GM12873 (cell line): Measurements from ENCODE around the gene TPPP3.

Source experiments
- TF ChIP-seq, protein P1 (sequence below): IDR thresholded peaks from 2 replicates; pipeline ENCODE4 v1.5.1; 2012; ENCODE audit warnings: low read depth, mild to moderate bottlenecking, moderate library complexity, low read length, control low read depth; ENCODE audit not compliant: insufficient read depth; ENCODE audit errors: missing control alignments

TPPP3 gene

DNA sequence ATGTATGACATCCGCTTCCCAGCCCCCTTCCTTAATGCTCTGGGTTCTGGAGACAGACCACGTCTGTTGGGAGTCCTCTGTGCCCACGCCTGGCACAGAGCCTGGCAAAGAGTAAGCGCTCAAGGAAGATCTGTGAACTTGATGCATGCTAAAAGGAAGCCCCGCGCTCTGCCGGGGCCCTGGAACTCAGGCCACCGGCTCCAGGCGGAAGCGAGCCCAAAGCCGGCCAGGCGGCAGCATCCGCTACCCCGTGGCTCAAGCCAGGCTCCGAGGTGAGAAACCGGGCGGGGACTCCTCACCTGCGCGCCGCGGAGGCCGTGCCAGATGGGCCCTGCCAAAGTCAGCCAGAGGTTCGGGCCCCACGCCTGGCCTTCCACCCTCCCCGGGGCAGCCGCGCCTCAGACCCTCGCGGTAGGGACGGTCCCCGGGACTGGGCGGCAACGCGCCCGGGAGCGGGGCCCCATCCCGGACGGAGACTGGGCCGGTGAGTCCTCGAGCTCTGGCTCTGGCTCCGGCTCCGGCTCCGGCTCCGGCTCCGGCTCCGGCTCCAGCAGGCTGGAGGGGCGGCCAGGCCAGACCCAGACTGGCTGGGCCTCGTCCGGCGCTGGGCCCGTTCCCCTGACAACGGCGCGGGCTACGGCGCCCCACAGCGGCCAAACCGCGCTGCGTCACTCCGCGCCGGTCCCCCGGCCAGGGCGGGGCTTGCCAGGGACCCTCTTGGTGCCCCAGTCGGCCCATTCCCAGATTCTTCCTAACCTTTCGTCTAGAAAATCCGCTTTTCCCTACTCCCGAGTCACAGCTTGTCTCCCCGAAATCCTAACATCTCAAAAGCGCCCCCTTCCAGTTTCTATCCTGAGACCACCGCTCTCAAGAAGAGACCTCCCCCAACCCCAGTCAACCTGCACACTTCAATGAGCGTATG lies 22.8 kb upstream of the TPPP3 start, which contains the start of gene ZDHHC1:
Gene ZDHHC1 (minus strand): TSS at position 606 of the 922 bp plus-strand sequence. CDS start 8,702 bp downstream, outside the sequence.
- TF ChIP-seq, protein P1, sequence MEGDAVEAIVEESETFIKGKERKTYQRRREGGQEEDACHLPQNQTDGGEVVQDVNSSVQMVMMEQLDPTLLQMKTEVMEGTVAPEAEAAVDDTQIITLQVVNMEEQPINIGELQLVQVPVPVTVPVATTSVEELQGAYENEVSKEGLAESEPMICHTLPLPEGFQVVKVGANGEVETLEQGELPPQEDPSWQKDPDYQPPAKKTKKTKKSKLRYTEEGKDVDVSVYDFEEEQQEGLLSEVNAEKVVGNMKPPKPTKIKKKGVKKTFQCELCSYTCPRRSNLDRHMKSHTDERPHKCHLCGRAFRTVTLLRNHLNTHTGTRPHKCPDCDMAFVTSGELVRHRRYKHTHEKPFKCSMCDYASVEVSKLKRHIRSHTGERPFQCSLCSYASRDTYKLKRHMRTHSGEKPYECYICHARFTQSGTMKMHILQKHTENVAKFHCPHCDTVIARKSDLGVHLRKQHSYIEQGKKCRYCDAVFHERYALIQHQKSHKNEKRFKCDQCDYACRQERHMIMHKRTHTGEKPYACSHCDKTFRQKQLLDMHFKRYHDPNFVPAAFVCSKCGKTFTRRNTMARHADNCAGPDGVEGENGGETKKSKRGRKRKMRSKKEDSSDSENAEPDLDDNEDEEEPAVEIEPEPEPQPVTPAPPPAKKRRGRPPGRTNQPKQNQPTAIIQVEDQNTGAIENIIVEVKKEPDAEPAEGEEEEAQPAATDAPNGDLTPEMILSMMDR = peak; percentile 67

GRCh38 chr16:67413978-67414911 lies 20.9 kb upstream of the TPPP3 start:
- TF ChIP-seq, protein P1 = no peak

- TF ChIP-seq, protein P1 = no peak
Measured at GRCh38 chr16:67412294-67412693, 19.0 kb upstream of the TPPP3 start.

GRCh38 chr16:67411339-67411738 lies 18.0 kb upstream of the TPPP3 start:
- TF ChIP-seq, protein P1 = no peak

- TF ChIP-seq, protein P1 = no peak
Measured at GRCh38 chr16:67409631-67410030, 16.3 kb upstream of the TPPP3 start.

DNA sequence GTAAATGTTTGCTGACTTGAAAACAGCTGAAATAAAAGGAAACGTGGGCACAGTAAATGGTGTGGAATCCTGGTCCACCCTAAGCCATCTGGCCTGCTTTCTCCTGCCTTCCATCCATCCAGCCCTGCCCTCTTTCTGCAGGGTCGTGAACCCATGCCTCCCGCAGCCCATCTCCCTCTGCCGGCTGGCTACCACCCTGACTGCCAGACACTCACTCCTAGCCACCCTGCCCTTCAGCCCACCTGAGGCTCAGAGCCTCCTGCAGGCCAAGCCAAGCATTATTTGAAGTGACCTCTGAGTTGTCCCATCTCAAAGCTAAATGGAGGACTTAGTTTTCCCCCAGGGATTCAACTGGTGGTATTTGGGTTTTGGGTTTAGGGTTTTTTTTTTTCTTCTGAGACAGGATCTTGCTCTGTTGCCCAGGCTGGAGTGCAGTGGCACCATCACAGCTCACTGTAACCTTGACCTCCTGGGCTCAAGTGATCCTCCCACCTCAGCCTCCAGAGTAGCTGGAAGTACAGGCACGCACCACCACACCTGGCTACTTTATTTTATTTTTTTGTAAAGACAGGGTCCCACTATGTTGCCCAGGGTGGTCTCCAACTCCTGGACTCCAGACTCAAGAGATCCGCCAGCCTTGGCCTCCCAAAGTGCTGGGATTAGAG lies 14.6 kb upstream of the TPPP3 start:
- TF ChIP-seq, protein P1 = peak; percentile 20
